ENCODE results near the gene EHD4.

GRCh38 chr15:41970456-41970855, 1.9 kb downstream of the EHD4 start:
- TF ChIP-seq CTCF (IDR thresholded peaks at IDR 0.05) (no peak), POLR2AphosphoS5 (IDR thresholded peaks at IDR 0.05) (no peak)
